Spinal cord (tissue), 10 donors: Measurements from ENCODE around the gene ADAM15. TPM values are rescaled to one million over a fixed set of nuclear protein-coding genes. Genes with fewer than 3 reads are reported as not detected.

ENCODE experiments used
- DNase-seq, 6 donors: peaks; one replicate each; pipeline versions ENCODE4 v3.0.0 to v3.0.0-alpha.2; 2013 to 2015; ENCODE audit warnings: low spot score in 6 of 6, low read depth in 4 of 6
- H3K27ac ChIP-seq: one replicate; pipeline ENCODE4 v1.5.1; 2013; ENCODE audit warnings: low read depth, low read length, control low read depth
- H3K27me3 ChIP-seq: one replicate; pipeline ENCODE4 v1.6.1; 2013; ENCODE audit warnings: low read length; ENCODE audit not compliant: control insufficient read depth, insufficient read depth
- H3K36me3 ChIP-seq: one replicate; pipeline ENCODE4 v1.6.1; 2013; ENCODE audit warnings: low read length; ENCODE audit not compliant: control insufficient read depth, insufficient read depth
- H3K4me1 ChIP-seq: one replicate; pipeline ENCODE4 v1.6.1; 2013; ENCODE audit warnings: low read length; ENCODE audit not compliant: control insufficient read depth, insufficient read depth
- H3K4me3 ChIP-seq: one replicate; pipeline ENCODE4 v1.5.1; 2013; ENCODE audit warnings: low read depth, low read length, control low read depth
- H3K9me3 ChIP-seq: one replicate; pipeline ENCODE4 v1.6.1; 2013; ENCODE audit warnings: low read length; ENCODE audit not compliant: control insufficient read depth, insufficient read depth
- WGBS: methylation state at CpG from one replicate; pipeline ENCODE4 v1.1.5; 2013; ENCODE audit warnings: missing lambda C conversion rate; ENCODE audit not compliant: insufficient coverage; 5-methylcytosine and 5-hydroxymethylcytosine counted together
- polyA plus RNA-seq, 2 donors: library from polyadenylated mRNA; unstranded; fragments of 120-200 nt; gene quantifications; one replicate each; pipeline ENCODE4 v1.2.1, GENCODE V29; 2013; ENCODE audit not compliant: insufficient read length in 2 of 2
- total RNA-seq, 2 donors: library from RNA; depleted of rRNA in 1 of 2; stranded (reverse); fragments of 120-200 nt in 1 of 2; fragments of >200 nt in 1 of 2; gene quantifications; one replicate each; pipeline versions ENCODE4 v1.2.3 to v1.2.4, GENCODE V29; 2013 to 2014
- donor health status: healthy.

The ADAM15 gene
- total and polyA plus RNA-seq, 4 donors: 29.9 to 100 (median 65.8) TPM

- Histone ChIP-seq H3K4me1 (peaks cover 24% of the 10 kb centered on the region), H3K4me3 (no peak overlapping the region), H3K9me3 (no peaks in the 10 kb centered on the region), H3K27me3 (no peaks in the 10 kb centered on the region), H3K27ac (no peak overlapping the region), H3K36me3 (peaks cover 5% of the 10 kb centered on the region)
- no peak for DNase-seq
- WGBS: 79% methylated on average over 12 of the region's 12 CpGs
These were observed 41.5 kb downstream of the ADAM15 start for GRCh38 chr1:155092641-155093040.

GRCh38 chr1:155093911-155094621 is 43.0 kb downstream of the ADAM15 start:
- peaks cover 24% of the 10 kb centered on the region for H3K4me1 ChIP-seq
- H3K9me3 ChIP-seq: no peaks in the 10 kb centered on the region
- no peak overlapping the region for H3K4me3 ChIP-seq
- DNase-seq: peak in 3 of 6 donors; percentile 60 to 93 (median 91)
- peaks cover 5% of the 10 kb centered on the region for H3K36me3 ChIP-seq
- 19% methylated on average over 10 of the region's 13 CpGs for WGBS
- no peaks in the 10 kb centered on the region for H3K27me3 ChIP-seq
- peak overlapping the region; percentile 86 for H3K27ac ChIP-seq

- Histone ChIP-seq H3K27ac (peak overlapping the region; percentile 86), H3K36me3 (peaks cover 5% of the 10 kb centered on the region), H3K4me1 (peaks cover 24% of the 10 kb centered on the region), H3K4me3 (no peak overlapping the region), H3K27me3 (no peaks in the 10 kb centered on the region), H3K9me3 (no peaks in the 10 kb centered on the region)
- DNase-seq: no peak
- WGBS: 71% methylated on average over 2 of the region's 2 CpGs
These were observed 43.5 kb downstream of the ADAM15 start for GRCh38 chr1:155094622-155094948.

GRCh38 chr1:155099331-155099730 is 48.2 kb downstream of the ADAM15 start:
- Histone ChIP-seq H3K36me3 (no peaks in the 10 kb centered on the region), H3K27ac (no peak overlapping the region), H3K27me3 (no peaks in the 10 kb centered on the region), H3K9me3 (no peaks in the 10 kb centered on the region), H3K4me1 (peaks cover 3% of the 10 kb centered on the region), H3K4me3 (no peak overlapping the region)
- 90% methylated on average over 2 of the region's 7 CpGs for WGBS
- no peak for DNase-seq

- Histone ChIP-seq H3K4me1 (no peaks in the 10 kb centered on the region), H3K4me3 (no peak overlapping the region), H3K27ac (no peak overlapping the region), H3K36me3 (no peaks in the 10 kb centered on the region), H3K9me3 (no peaks in the 10 kb centered on the region), H3K27me3 (no peaks in the 10 kb centered on the region)
- DNase-seq: no peak
- 67% methylated on average over 3 of the region's 9 CpGs for WGBS
These were observed 52.2 kb downstream of the ADAM15 start for GRCh38 chr1:155103325-155103724.

GRCh38 chr1:155104605-155105534 is 53.8 kb downstream of the ADAM15 start:
- no peak overlapping the region for H3K27ac ChIP-seq
- H3K27me3 ChIP-seq: no peaks in the 10 kb centered on the region
- no peak overlapping the region for H3K4me3 ChIP-seq
- H3K36me3 ChIP-seq: no peaks in the 10 kb centered on the region
- no peak for DNase-seq
- no peaks in the 10 kb centered on the region for H3K9me3 ChIP-seq
- WGBS: 93% methylated on average over 6 of the region's 7 CpGs
- no peaks in the 10 kb centered on the region for H3K4me1 ChIP-seq

GRCh38 chr1:155105604-155106011 is 54.5 kb downstream of the ADAM15 start:
- Histone ChIP-seq H3K9me3 (no peaks in the 10 kb centered on the region), H3K4me3 (no peak overlapping the region), H3K4me1 (no peaks in the 10 kb centered on the region), H3K27me3 (no peaks in the 10 kb centered on the region), H3K36me3 (no peaks in the 10 kb centered on the region), H3K27ac (no peak overlapping the region)
- DNase-seq: peak in 1 of 6 donors; percentile 67
- 52% methylated on average over 7 of the region's 7 CpGs for WGBS

GRCh38 chr1:155106862-155107261 is 55.7 kb downstream of the ADAM15 start:
- H3K9me3 ChIP-seq: no peaks in the 10 kb centered on the region
- H3K4me3 ChIP-seq: no peak overlapping the region
- DNase-seq: no peak
- H3K36me3 ChIP-seq: no peaks in the 10 kb centered on the region
- no peaks in the 10 kb centered on the region for H3K4me1 ChIP-seq
- no peaks in the 10 kb centered on the region for H3K27me3 ChIP-seq
- 77% methylated on average over 3 of the region's 6 CpGs for WGBS
- H3K27ac ChIP-seq: no peak overlapping the region

- no peak overlapping the region for H3K27ac ChIP-seq
- 76% methylated on average over 11 of the region's 12 CpGs for WGBS
- no peak for DNase-seq
- no peak overlapping the region for H3K4me3 ChIP-seq
- H3K36me3 ChIP-seq: no peaks in the 10 kb centered on the region
- no peaks in the 10 kb centered on the region for H3K27me3 ChIP-seq
- no peaks in the 10 kb centered on the region for H3K4me1 ChIP-seq
- H3K9me3 ChIP-seq: no peaks in the 10 kb centered on the region
These were observed 56.5 kb downstream of the ADAM15 start for GRCh38 chr1:155107309-155108264.
